NOMO-1 (cell line): ENCODE results near the gene CLDN20.
"Not testable (repeated sequence)": the region's sequence is repeated elsewhere in the genome, so short reads cannot be mapped to it uniquely, and the experiment has no call there.

ENCODE experiments used
- DNase-seq, 2 experiments: peaks; one replicate each; lab custom pipeline; 2025; ENCODE audit not compliant: unreplicated experiment in 2 of 2; lab: John Stamatoyannopoulos, UW

CLDN20 gene

DNA sequence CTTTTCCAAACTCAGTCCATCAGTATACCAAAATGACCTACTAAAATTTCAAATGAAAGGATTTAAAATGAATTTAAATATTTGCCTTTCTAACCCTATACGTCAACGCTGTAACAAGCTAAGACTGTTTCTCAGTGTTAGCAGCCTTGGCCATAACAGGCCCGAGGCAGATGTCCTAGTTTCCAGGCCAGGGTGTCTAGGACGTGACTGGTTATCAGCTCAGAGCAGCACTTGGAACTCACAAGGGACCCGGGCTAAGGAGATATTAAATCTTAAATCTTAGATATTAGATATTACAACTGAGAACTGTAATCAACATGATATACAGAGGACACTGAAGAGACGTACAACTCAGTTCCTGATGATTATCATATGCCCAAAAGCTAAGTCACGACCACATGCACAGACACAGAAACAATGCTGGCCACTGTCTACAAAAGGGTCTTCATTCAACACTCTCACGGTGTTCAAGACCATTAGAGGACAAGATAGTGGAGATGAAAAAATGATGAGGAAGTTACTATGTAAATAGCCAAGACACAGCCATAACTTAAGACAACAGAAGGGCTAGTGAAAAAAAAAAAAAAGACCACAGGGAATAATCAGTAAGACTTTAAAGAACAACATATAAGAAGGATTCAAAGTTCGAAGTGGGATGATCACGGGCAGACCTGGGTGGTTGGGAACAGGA lies at the start of gene CLDN20:
CLDN20 (plus strand) TSS at position 641 of the 691 bp plus-strand sequence. CDS start 11,707 bp downstream, outside the sequence.
- no peak for DNase-seq

DNA sequence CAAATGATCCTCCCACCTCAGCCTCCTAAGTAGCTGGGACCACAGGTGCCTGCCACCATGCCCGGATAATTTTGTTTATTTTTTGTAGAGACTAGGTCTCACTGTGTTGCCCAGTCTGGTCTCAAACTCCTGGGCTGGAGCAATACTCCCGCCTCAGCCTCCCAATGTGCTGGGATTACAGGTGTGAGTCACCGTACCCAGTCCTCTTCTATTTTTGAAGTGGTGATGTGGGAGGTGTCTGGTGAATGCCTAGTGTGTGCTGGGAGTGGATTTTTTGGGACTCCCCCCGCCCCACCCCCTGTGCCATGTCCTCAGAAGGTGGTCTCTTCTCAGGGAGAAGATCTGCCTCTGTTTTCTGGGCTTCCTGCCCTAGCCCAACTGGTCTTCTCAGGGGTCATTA lies 47.9 kb upstream of the CLDN20 start:
- no peak for DNase-seq

GRCh38 chr6:155216312-155217046 lies 47.3 kb upstream of the CLDN20 start:
- DNase-seq = no peak

DNA sequence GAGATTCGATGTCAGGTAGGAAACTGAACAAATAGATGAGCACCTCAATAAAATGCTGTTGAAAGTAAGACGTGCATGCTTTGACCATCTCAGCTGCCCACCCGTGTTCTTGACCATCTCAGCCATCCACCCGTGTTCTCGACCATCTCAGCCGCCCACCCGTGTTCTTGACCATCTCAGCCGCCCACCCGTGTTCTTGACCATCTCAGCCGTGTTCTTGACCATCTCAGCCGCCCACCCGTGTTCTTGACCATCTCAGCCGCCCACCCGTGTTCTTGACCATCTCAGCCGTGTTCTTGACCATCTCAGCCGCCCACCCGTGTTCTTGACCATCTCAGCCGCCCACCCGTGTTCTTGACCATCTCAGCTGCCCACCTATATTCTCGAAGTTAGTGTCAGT lies 45.1 kb upstream of the CLDN20 start:
- DNase-seq = not testable (repeated sequence)

DNA sequence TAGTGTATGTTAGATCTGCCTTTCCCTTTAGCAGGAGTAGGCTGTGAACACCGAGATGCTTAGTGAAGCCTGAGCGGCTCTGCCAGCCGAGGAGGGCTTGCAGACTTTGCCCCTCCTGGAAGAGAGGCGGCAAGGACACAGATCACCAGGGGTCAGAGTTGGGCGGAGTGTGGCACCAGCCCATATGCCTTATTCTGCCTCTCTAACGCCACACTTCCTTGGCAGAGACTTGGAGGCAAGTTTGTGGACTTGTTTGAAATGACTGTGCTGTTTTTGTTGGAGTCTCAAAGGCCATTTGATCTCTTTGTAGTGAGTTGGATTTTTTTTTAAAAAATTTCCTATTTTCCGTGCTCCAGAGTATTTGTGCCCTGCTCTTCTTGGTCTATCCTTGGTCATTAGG lies 44.5 kb upstream of the CLDN20 start:
- DNase-seq = no peak

DNA sequence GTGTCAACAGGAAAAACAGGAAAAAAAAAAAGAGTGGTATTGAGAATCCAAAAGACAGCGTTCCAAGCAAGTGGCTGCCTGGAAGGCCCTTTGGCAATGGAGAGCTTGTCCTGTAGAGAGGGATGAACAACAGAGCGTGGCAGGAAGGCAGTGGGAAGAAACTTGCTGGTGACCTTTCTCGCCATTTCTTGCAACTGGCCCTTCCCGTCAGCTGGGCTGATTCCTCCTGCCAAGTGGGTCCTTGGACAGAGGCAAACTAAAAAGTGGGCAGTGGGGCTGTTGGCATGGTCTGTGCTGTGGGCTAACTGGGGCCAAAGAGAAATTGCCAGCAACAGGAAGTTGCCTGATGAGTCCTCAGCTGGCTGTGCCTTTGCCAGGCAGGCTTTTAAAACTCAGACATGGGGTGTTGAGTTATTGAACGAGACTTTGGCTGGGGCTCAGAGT lies 43.9 kb upstream of the CLDN20 start:
- no peak for DNase-seq

DNA sequence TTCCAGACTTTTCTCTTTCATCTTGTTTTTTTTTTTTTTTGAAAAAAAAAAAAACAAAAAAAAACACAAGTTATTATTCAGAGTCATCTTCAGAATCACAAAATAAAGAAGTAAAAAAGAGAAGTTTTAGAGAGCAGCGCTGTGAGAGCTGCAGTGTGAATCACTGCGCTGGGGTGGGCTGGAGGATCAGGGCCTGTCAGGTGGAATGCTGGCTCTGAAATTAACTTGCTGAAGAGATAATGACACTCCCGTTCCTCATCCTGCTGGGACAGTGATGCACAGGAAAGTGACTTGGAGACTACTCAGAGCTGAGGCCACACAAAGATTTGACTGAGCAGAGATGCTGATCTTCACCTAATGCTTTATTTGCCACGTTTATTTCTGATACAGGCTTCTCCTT lies 42.7 kb upstream of the CLDN20 start:
- DNase-seq = peak; percentile 24 to 49

DNA sequence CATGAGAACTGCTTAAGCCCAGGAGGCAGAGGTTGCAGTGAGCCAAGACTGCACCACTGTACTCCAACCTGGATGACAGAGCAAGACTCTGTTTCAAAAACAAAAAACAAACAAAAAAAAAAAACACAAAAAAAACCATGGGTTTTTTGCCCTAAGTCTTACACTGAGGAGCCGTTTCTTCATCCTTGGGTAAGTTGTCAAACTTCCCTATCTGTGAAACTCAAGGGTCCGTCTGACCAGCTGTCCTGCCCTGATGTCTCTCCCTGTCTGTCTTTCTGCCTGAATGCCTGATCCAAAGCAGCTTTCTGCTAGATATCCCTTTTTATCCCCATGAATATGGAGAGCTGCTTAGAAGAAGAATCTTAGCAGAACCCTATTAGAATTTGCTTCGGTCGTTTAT lies 41.3 kb upstream of the CLDN20 start:
- DNase-seq = peak in 1 of 2 experiments; percentile 15

DNA sequence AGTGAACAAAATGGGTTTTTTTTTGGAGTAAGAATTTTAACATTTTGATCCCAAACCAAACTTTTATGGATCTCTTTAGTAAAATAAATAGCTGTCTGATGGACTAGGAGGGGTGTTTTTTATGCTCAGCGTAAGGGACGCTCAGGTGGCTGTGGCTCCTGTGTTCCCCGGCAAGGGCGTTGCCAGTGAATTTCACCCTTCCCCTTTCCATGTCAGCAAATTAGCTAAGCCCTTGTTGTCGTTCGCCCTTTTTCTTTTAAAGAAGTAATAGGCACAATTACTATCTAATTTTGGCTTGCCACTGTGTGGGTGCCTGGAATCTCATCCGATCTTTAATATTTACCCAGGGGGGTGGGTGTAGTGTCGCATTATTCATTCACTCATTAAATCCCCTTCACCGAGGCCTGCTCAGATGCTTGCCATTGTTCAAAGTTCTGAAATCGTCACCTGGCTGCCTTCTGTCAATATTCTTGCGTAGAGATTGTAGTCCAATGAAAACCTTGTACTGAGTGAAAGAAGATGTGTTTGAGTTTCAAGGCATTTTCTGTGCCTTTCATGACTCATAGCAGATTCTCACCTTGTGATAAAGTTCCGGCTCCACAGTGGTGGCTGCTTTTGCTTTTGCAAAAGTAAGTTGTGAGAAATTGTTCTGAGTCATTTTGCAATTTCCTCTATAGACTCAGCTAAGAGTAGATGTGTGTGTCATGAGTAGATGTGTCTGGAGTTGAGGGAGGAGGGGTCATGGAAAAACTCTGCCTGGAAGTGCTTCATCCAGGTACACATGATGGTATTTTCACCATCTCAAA lies 40.0 kb upstream of the CLDN20 start:
- peak; percentile 68 to 83 for DNase-seq

- DNase-seq = peak; percentile 7 to 23
Observed at GRCh38 chr6:155224618-155225017, 39.2 kb upstream of the CLDN20 start.

- DNase-seq = no peak
Observed at GRCh38 chr6:155227046-155227445, 36.8 kb upstream of the CLDN20 start.

DNA sequence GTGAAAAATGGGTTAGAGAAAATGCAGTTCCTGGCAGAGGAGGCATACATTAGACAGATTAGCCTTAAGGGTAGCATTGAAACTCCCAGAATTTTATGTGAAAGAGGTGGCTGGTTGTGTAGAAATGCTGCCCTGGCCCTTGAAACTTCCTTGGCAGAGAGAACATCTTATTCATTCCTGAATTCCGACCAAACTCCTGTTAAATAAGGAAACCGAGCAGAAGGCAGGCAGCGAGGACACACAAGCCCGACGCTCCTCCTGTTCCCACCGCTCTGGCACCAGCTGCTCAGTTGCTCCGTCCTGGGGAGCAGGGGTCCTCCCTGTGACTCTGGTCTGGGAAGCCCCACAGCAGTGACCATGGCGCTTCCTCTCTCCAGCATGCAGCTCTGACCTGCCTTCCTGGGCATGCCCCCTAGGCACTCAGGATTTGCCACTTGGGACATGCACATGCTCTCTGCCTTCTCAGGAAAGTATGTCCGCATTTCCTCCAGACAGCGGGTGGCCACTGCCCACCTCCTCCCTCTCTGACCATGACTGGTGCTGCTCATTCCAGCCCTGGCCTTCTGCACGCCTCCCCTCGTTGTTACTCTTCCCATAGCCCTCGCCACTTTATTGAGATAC lies 35.2 kb upstream of the CLDN20 start:
- no peak for DNase-seq

DNA sequence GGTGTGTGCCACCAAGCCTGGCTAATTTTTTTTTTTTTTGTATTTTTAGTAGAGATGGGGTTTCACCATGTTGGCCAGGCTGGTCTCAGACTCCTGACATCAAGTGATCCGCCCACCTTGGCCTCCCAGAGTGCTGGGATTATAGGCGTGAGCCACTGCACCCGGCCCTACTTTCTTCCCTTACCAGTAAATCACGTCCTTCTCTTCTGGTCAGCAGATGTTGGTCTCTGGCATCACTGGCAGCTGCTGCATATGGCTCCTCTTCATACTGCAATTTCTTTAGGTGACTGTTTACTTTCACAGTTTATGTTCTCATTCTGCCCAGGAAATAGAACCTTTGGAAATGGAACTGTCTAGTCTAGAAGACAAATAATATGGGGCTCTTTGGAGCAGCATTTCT lies 32.8 kb upstream of the CLDN20 start:
- DNase-seq = not testable (repeated sequence)

DNA sequence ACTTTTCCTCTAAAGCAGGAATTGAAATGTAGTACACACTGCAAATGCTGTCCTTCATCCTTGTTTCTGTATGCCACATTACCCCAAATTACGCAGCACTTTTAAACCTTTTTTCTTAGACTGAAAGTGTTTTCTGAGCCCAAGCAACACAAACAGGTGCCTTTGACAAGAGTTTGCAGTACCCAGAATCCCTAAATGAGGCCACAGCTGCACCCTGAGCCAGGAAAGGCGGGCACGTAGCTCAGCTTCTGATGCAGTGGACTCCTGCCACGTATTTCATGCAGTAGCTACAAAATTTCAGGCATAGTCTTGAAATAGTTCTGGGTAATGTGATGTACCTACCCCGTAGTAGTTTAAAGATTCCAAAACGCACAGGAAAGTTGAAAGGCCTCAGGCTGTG lies 31.0 kb upstream of the CLDN20 start:
- no peak for DNase-seq

GRCh38 chr6:155234167-155234566 lies 29.6 kb upstream of the CLDN20 start:
- DNase-seq = no peak

- no peak for DNase-seq
Observed at GRCh38 chr6:155234687-155235086, 29.1 kb upstream of the CLDN20 start.

DNA sequence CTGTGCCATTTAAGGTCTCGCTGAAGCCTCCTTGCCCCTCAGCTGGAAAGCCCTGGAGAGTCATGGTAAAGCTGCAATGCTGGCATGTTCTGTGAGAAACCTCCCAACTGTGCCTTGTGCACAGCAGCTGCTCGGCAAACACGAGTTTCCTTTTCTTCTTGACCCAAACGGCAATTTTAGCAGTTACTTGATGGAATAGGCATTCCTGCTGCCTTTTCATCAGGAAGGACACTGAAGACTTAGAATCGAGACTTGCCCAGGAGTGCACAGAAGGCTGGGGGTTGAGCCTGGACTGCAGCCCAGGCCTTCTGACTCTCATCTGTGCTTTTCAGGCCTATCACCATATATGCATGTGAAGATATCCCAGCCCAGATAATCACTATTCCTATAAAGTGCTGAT lies 28.7 kb upstream of the CLDN20 start:
- no peak for DNase-seq

DNA sequence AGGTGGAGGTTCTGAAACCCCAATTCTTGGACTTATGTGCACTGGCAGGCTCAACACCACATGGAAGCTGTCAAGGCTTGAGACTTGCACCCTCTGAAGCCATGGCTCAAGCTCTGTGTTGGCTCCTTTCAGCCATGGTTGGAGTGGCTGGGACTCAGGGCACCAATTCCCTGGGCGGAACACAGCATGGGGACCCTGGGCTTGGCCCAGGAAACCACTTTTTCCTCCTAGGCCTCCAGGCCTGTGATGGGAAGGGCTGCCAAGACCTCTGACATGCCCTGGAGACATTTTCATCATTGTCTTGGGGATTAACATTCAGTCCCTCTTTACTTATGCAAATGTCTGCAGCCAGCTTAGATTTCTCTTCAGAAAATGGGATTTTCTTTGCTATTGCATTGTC lies 26.2 kb upstream of the CLDN20 start:
- DNase-seq = no peak

- DNase-seq = no peak
Observed at GRCh38 chr6:155240905-155241600, 22.8 kb upstream of the CLDN20 start.

- DNase-seq = no peak
Observed at GRCh38 chr6:155241966-155242365, 21.8 kb upstream of the CLDN20 start.
